Osteoblast (primary cell): ENCODE results near the gene ALCAM. TPM values are rescaled to one million over a fixed set of nuclear protein-coding genes. Genes with fewer than 3 reads are reported as not detected.

Experiments
- DNase-seq: peaks from one replicate; pipeline ENCODE4 v3.0.0; 2011; ENCODE audit warnings: low spot score, mixed read lengths; ENCODE audit not compliant: insufficient read length; ENCODE audit errors: missing footprints
- H2AFZ ChIP-seq: 2 replicates; pipeline ENCODE4 v1.6.0; 2011; ENCODE audit warnings: mild to moderate bottlenecking, low read length
- H3K27ac ChIP-seq: 2 replicates; pipeline ENCODE4 v1.5.1; 2011; ENCODE audit warnings: mild to moderate bottlenecking, low read depth, low read length, moderate library complexity
- H3K27me3 ChIP-seq: 2 replicates; pipeline ENCODE4 v1.6.0; 2012; ENCODE audit warnings: mild to moderate bottlenecking, control low read depth, inconsistent platforms, low read length, moderate library complexity; ENCODE audit not compliant: insufficient read depth
- H3K36me3 ChIP-seq: 2 replicates; pipeline ENCODE4 v1.5.1; 2011; ENCODE audit warnings: mild to moderate bottlenecking, low read length, control low read depth, moderate library complexity; ENCODE audit not compliant: insufficient read depth
- H3K4me1 ChIP-seq: 2 replicates; pipeline ENCODE4 v1.5.1; 2011; ENCODE audit warnings: mild to moderate bottlenecking, low read length, control low read depth, moderate library complexity; ENCODE audit not compliant: insufficient read depth
- H3K4me2 ChIP-seq: 2 replicates; pipeline ENCODE4 v1.6.0; 2011; ENCODE audit warnings: mild to moderate bottlenecking, low read length; ENCODE audit not compliant: insufficient read depth
- H3K4me3 ChIP-seq: fragments of 200-600 bp; sonication (generic); 3 replicates; pipeline ENCODE4 v1.5.1; 2012; ENCODE audit warnings: mild to moderate bottlenecking, low read length, inconsistent platforms; ENCODE audit not compliant: insufficient read depth
- H3K79me2 ChIP-seq: 2 replicates; pipeline ENCODE4 v1.6.0; 2012; ENCODE audit warnings: mild to moderate bottlenecking, low read length, control low read depth, inconsistent platforms; ENCODE audit not compliant: insufficient read depth
- H3K9me3 ChIP-seq: 2 replicates; pipeline ENCODE4 v1.5.1; 2011; ENCODE audit warnings: low read depth, low read length, control low read depth
- H4K20me1 ChIP-seq: 2 replicates; pipeline ENCODE4 v1.6.0; 2012; ENCODE audit warnings: mild to moderate bottlenecking, low read length, control low read depth; ENCODE audit not compliant: insufficient read depth
- CTCF ChIP-seq: IDR thresholded peaks from 2 replicates; pipeline ENCODE4 v1.5.1; 2011; ENCODE audit warnings: mild to moderate bottlenecking, low read depth, low read length, moderate library complexity; ENCODE audit errors: extremely low read depth
- total RNA-seq: library from RNA; depleted of rRNA; stranded (reverse); fragments of >200 nt; gene quantifications from 2 replicates; pipeline ENCODE4 v1.2.3, GENCODE V29; 2012

The ALCAM gene
- total RNA-seq, 1 donor = 178 TPM

GRCh38 chr3:105415951-105416350, 49.2 kb downstream of the ALCAM start:
- peaks cover 6% of the 10 kb centered on the region for H3K4me1 ChIP-seq
- no peak overlapping the region for H3K4me3 ChIP-seq
- H3K4me2 ChIP-seq = no peak overlapping the region
- H2AFZ ChIP-seq = no peak overlapping the region
- H4K20me1 ChIP-seq = no peaks in the 10 kb centered on the region
- no peaks in the 10 kb centered on the region for H3K27me3 ChIP-seq
- H3K9me3 ChIP-seq = no peaks in the 10 kb centered on the region
- H3K79me2 ChIP-seq = peaks cover 93% of the 10 kb centered on the region
- DNase-seq = no peak
- H3K36me3 ChIP-seq = no peaks in the 10 kb centered on the region
- no peak overlapping the region for H3K27ac ChIP-seq
- no peak for TF ChIP-seq CTCF

GRCh38 chr3:105417525-105418289, 51.0 kb downstream of the ALCAM start:
- no peak for TF ChIP-seq CTCF
- Histone ChIP-seq H3K27me3 (no peaks in the 10 kb centered on the region), H3K4me2 (no peak overlapping the region), H3K36me3 (no peaks in the 10 kb centered on the region), H3K79me2 (peaks cover 93% of the 10 kb centered on the region), H2AFZ (no peak overlapping the region), H3K4me1 (peaks cover 12% of the 10 kb centered on the region), H3K27ac (no peak overlapping the region), H3K9me3 (no peaks in the 10 kb centered on the region), H4K20me1 (no peaks in the 10 kb centered on the region), H3K4me3 (no peak overlapping the region)
- no peak for DNase-seq

GRCh38 chr3:105422645-105423044, 55.9 kb downstream of the ALCAM start:
- Histone ChIP-seq H3K4me3 (no peak overlapping the region), H2AFZ (no peak overlapping the region), H3K4me2 (no peak overlapping the region), H3K36me3 (no peaks in the 10 kb centered on the region), H3K4me1 (peaks cover 17% of the 10 kb centered on the region), H3K27me3 (no peaks in the 10 kb centered on the region), H3K79me2 (peaks cover 92% of the 10 kb centered on the region), H3K9me3 (no peaks in the 10 kb centered on the region), H4K20me1 (no peaks in the 10 kb centered on the region), H3K27ac (no peak overlapping the region)
- TF ChIP-seq CTCF = no peak
- no peak for DNase-seq

- no peak for DNase-seq
- no peaks in the 10 kb centered on the region for H3K27me3 ChIP-seq
- H3K79me2 ChIP-seq = peaks cover 89% of the 10 kb centered on the region
- H3K4me3 ChIP-seq = no peak overlapping the region
- TF ChIP-seq CTCF = no peak
- peaks cover 12% of the 10 kb centered on the region for H3K4me1 ChIP-seq
- H3K36me3 ChIP-seq = no peaks in the 10 kb centered on the region
- no peak overlapping the region for H3K4me2 ChIP-seq
- no peak overlapping the region for H2AFZ ChIP-seq
- no peak overlapping the region for H3K27ac ChIP-seq
- H4K20me1 ChIP-seq = no peaks in the 10 kb centered on the region
- no peaks in the 10 kb centered on the region for H3K9me3 ChIP-seq
Observed at GRCh38 chr3:105423397-105423796, 56.7 kb downstream of the ALCAM start.
